Lung (tissue), 12 donors: ENCODE data around the gene NXN. TPM values are rescaled to one million over a fixed set of nuclear protein-coding genes. Genes with fewer than 3 reads are reported as not detected.

Experiments
- ATAC-seq: fragments of 200-7000 bp; cut with Tn5 transposase; one replicate; pipeline ENCODE4 v1.9.1; 2020; ENCODE audit warnings: moderate number of reproducible peaks; ENCODE audit not compliant: insufficient read depth, low FRiP score
- DNase-seq, 3 donors: peaks; one replicate each; pipeline ENCODE4 v3.0.0-alpha.2; 2013 to 2017
- H3K27ac ChIP-seq, 2 donors: one replicate each; pipeline ENCODE4 v1.5.1; 2013; ENCODE audit warnings: mild to moderate bottlenecking in 2 of 2, moderate library complexity in 2 of 2, control low read depth in 1 of 2, inconsistent platforms in 1 of 2, low read depth in 1 of 2, low read length in 1 of 2
- H3K27me3 ChIP-seq, 3 donors: one replicate each; pipeline ENCODE4 v1.5.1; 2013; ENCODE audit warnings: low read length in 2 of 3; ENCODE audit not compliant: control insufficient read depth in 3 of 3, insufficient read depth in 3 of 3
- H3K36me3 ChIP-seq, 4 donors: one replicate each; pipeline ENCODE4 v1.5.1; 2013; ENCODE audit warnings: low read length in 4 of 4, mild to moderate bottlenecking in 1 of 4, moderate library complexity in 1 of 4; ENCODE audit not compliant: control insufficient read depth in 4 of 4, insufficient read depth in 4 of 4
- H3K4me1 ChIP-seq, 5 donors: one replicate each; pipeline ENCODE4 v1.5.1; 2013; ENCODE audit warnings: low read length in 5 of 5, mild to moderate bottlenecking in 2 of 5, moderate library complexity in 1 of 5; ENCODE audit not compliant: control insufficient read depth in 5 of 5, insufficient read depth in 5 of 5
- H3K4me3 ChIP-seq: one replicate; pipeline ENCODE4 v1.5.1; 2013; ENCODE audit warnings: mild to moderate bottlenecking, control low read depth, moderate library complexity
- H3K9ac ChIP-seq, 2 donors: one replicate each; pipeline ENCODE4 v1.5.1; 2013; ENCODE audit warnings: low read length in 2 of 2, control low read depth in 1 of 2; ENCODE audit not compliant: insufficient read depth in 1 of 2
- H3K9me3 ChIP-seq, 4 donors: one replicate each; pipeline ENCODE4 v1.5.1; 2013; ENCODE audit warnings: low read length in 3 of 4, mild to moderate bottlenecking in 1 of 4, moderate library complexity in 1 of 4; ENCODE audit not compliant: control insufficient read depth in 4 of 4, insufficient read depth in 3 of 4
- CTCF ChIP-seq: IDR thresholded peaks from 2 replicates; pipeline ENCODE4 v1.5.1; 2012; ENCODE audit warnings: mild to moderate bottlenecking; ENCODE audit errors: control extremely low read depth, extremely low read depth
- WGBS, 2 donors: extraction: QIAGEN DNeasy Blood & Tissue Kit; methylation state at CpG; one replicate each; pipeline ENCODE4 v1.1.7; 2013; 5-methylcytosine and 5-hydroxymethylcytosine counted together
- polyA plus RNA-seq, 2 donors: library from polyadenylated mRNA; stranded (reverse); fragments of 200-250 nt; gene quantifications; one replicate each; pipeline ENCODE4 v1.2.1, GENCODE V29; 2013
- total RNA-seq, 2 donors: library from RNA; depleted of rRNA in 1 of 2; stranded (reverse); fragments of >200 nt in 1 of 2; gene quantifications; one replicate each; pipeline ENCODE4 v1.2.1, GENCODE V29; 2014 to 2021
- donor health status: control.
- donor health status: control.
- donor health status: Bipolar disorder and iron deficiency.
- donor health status: healthy.
- donor health status: DM: yes; HTN: yes; CAD: no.

Gene NXN
- total and polyA plus RNA-seq, 4 donors: 17.6 to 57.7 (median 39.9) TPM

GRCh38 chr17:978103-979093, 1.2 kb downstream of the NXN start:
- Histone ChIP-seq H3K4me1 (peaks cover 2 to 25% (median 9%) of the 10 kb centered on the region in 5 donors), H3K27ac (peak overlapping the region; percentile 27 to 41), H3K36me3 (no peaks in the 10 kb centered on the region), H3K27me3 (no peaks in the 10 kb centered on the region), H3K9me3 (no peaks in the 10 kb centered on the region), H3K4me3 (peak overlapping the region; percentile 82), H3K9ac (peak overlapping the region; percentile 26 to 82)
- no peak for TF ChIP-seq CTCF
- no peak for ATAC-seq
- WGBS, 2 donors: 2 to 3% methylated on average over 55 to 72 of the region's 72 CpGs
- DNase-seq: peak in 2 of 3 donors; percentile 74 to 79

- peak overlapping the region in 1 of 2 donors; percentile 82 for H3K9ac ChIP-seq
- H3K4me1 ChIP-seq: peaks cover 2 to 25% (median 9%) of the 10 kb centered on the region in 5 donors
- no peak overlapping the region for H3K4me3 ChIP-seq
- H3K27ac ChIP-seq: no peak overlapping the region
- H3K9me3 ChIP-seq: no peaks in the 10 kb centered on the region
- TF ChIP-seq CTCF: no peak
- DNase-seq (peak in 1 of 3 donors; percentile 13), ATAC-seq (no peak)
- no peaks in the 10 kb centered on the region for H3K27me3 ChIP-seq
- H3K36me3 ChIP-seq: no peaks in the 10 kb centered on the region
- WGBS, 2 donors: 84 to 89% methylated on average over 6 of the region's 6 CpGs
Observed at GRCh38 chr17:977166-977565, 2.4 kb downstream of the NXN start.

- DNase-seq (no peak), ATAC-seq (no peak)
- 86 to 90% methylated on average over 6 of the region's 6 CpGs for WGBS, 2 donors
- Histone ChIP-seq H3K4me1 (peaks cover 2 to 25% (median 9%) of the 10 kb centered on the region in 5 donors), H3K4me3 (no peak overlapping the region), H3K27me3 (no peaks in the 10 kb centered on the region), H3K27ac (no peak overlapping the region), H3K36me3 (no peaks in the 10 kb centered on the region), H3K9ac (no peak overlapping the region), H3K9me3 (no peaks in the 10 kb centered on the region)
- TF ChIP-seq CTCF: no peak
Observed at GRCh38 chr17:976312-976711, 3.3 kb downstream of the NXN start.
